Measurements from ENCODE around the gene DTL.

The DTL gene

DNA sequence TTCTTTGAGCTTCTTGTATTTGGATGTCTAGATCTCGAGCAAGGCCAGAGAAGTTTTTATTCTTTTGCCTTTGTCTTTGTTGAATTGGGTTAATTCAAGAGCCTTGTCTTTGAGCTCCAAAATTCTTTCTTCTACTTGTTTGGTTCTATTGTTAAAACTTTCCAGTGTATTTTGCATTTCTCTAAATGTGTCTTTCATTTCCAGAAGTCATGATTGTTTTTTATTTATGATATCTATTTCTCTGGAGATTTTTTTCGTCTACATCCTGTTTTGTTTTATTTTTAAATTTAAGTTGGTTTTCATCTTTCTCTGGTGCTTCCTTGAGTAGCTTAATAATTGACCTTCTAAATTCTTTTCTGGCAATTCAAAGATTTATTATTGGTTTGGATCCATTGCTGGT, 61.8 kb downstream of the DTL start:
- TF ChIP-seq L3MBTL2 (conservative IDR thresholded peaks at IDR 0.05) = no peak
- TF ChIP-seq FOXK2 (IDR thresholded peaks at IDR 0.05) = no peak
- no peak for TF ChIP-seq LEF1 (IDR thresholded peaks at IDR 0.05; ENCODE audit: borderline replicate concordance)
- no peak for TF ChIP-seq HDGF (IDR thresholded peaks at IDR 0.05; ENCODE audit: borderline replicate concordance)
- no peak for TF ChIP-seq CTBP1 (IDR thresholded peaks at IDR 0.05; ENCODE audit: borderline replicate concordance)
- no peak for DNase-seq (ENCODE audit: extremely low spot score)
- POLR2A ChIA-PET = no interaction called here
- CTCF ChIA-PET = no interaction called here

DNA sequence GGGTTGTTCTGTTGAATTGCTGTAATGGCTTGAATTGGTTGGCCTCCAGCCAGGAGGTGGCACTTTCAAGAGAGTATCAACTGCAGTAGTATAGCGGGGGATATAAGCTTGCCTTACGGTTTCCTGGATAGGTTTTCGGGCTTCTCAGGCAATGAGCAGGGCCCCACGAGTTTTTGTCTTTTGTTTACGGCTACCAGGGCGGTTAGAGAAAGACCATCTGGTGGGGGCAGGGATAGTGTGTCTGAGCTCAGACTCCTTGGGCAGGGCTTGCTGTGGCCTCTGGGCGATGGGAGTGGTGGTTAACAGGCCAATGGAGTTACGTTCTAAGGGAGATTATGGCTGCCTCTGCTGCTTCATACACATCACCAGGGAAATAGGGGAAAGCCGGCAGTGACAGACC, 62.8 kb downstream of the DTL start:
- DNase-seq (ENCODE audit: extremely low spot score) = no peak
- TF ChIP-seq TARDBP (IDR thresholded peaks at IDR 0.05) = no peak
- TF ChIP-seq ARNT (IDR thresholded peaks at IDR 0.05) = no peak
- TF ChIP-seq CTBP1 (IDR thresholded peaks at IDR 0.05; ENCODE audit: borderline replicate concordance) = no peak
- TF ChIP-seq SP1 (IDR thresholded peaks at IDR 0.05) = no peak
- TF ChIP-seq FOXK2 (IDR thresholded peaks at IDR 0.05) = no peak
- TF ChIP-seq, protein P1, sequence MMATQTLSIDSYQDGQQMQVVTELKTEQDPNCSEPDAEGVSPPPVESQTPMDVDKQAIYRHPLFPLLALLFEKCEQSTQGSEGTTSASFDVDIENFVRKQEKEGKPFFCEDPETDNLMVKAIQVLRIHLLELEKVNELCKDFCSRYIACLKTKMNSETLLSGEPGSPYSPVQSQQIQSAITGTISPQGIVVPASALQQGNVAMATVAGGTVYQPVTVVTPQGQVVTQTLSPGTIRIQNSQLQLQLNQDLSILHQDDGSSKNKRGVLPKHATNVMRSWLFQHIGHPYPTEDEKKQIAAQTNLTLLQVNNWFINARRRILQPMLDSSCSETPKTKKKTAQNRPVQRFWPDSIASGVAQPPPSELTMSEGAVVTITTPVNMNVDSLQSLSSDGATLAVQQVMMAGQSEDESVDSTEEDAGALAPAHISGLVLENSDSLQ (IDR thresholded peaks at IDR 0.05) = no peak
- no peak for TF ChIP-seq ELF4 (IDR thresholded peaks at IDR 0.05)
- no peak for TF ChIP-seq FOXA1 (IDR thresholded peaks at IDR 0.05)
- no peak for TF ChIP-seq L3MBTL2 (conservative IDR thresholded peaks at IDR 0.05)
- no peak for TF ChIP-seq HDGF (IDR thresholded peaks at IDR 0.05; ENCODE audit: borderline replicate concordance)
- TF ChIP-seq SUZ12 (IDR thresholded peaks at IDR 0.05) = no peak
- TF ChIP-seq ZNF384 (IDR thresholded peaks at IDR 0.05) = no peak
- no peak for TF ChIP-seq NFRKB (IDR thresholded peaks at IDR 0.05)
- TF ChIP-seq FOXM1 (IDR thresholded peaks at IDR 0.05; ENCODE audit: borderline replicate concordance) = no peak
- no peak for TF ChIP-seq LEF1 (IDR thresholded peaks at IDR 0.05; ENCODE audit: borderline replicate concordance)
- TF ChIP-seq BHLHE40 (IDR thresholded peaks at IDR 0.05; ENCODE audit: borderline replicate concordance) = no peak
- ChIA-PET POLR2A (no interaction called here), CTCF (interaction anchor here (0.5 kb wide), 1 partner anchor 9 kb away, joined by 3 read pairs; no protein-coding TSS in a partner anchor)

DNA sequence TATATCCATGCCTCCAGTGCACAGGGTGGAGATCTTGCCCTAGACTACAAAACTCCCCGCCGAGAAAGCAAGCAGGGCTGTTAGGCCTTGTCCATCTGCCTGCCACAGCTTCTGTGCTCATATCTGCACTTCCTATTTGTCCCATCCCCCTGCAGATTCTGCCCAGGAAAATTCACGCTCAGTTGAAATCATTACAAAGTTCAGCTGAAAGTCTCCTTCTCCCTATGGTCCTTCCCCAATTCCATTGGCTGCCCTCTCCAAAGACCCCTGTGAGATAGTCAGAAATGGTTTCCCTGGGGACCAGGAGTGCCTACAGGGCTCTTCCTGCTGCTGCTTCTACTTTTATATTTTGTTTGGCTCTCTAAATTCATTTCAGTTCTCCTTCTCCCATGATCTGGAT, 63.2 kb downstream of the DTL start:
- no peak for DNase-seq (ENCODE audit: extremely low spot score)
- POLR2A ChIA-PET = no interaction called here
- TF ChIP-seq LEF1 (IDR thresholded peaks at IDR 0.05; ENCODE audit: borderline replicate concordance) (no peak), CTBP1 (IDR thresholded peaks at IDR 0.05; ENCODE audit: borderline replicate concordance) (no peak), SUZ12 (IDR thresholded peaks at IDR 0.05) (no peak), TARDBP (IDR thresholded peaks at IDR 0.05) (no peak), HDGF (IDR thresholded peaks at IDR 0.05; ENCODE audit: borderline replicate concordance) (no peak), L3MBTL2 (conservative IDR thresholded peaks at IDR 0.05) (no peak), FOXM1 (IDR thresholded peaks at IDR 0.05; ENCODE audit: borderline replicate concordance) (no peak), ARNT (IDR thresholded peaks at IDR 0.05) (no peak), SP1 (IDR thresholded peaks at IDR 0.05) (no peak), ZNF384 (IDR thresholded peaks at IDR 0.05) (no peak), NFRKB (IDR thresholded peaks at IDR 0.05) (no peak), ELF4 (IDR thresholded peaks at IDR 0.05) (no peak), FOXK2 (IDR thresholded peaks at IDR 0.05) (no peak), FOXA1 (IDR thresholded peaks at IDR 0.05) (no peak), BHLHE40 (IDR thresholded peaks at IDR 0.05; ENCODE audit: borderline replicate concordance) (no peak)
- TF ChIP-seq, protein P1 (IDR thresholded peaks at IDR 0.05) = no peak
- CTCF ChIA-PET = no interaction called here

GRCh38 chr1:212101251-212101650, 65.7 kb downstream of the DTL start:
- TF ChIP-seq TARDBP (IDR thresholded peaks at IDR 0.05) = no peak
- TF ChIP-seq, protein P1 (IDR thresholded peaks at IDR 0.05) = no peak
- TF ChIP-seq ARNT (IDR thresholded peaks at IDR 0.05) = no peak
- TF ChIP-seq BHLHE40 (IDR thresholded peaks at IDR 0.05; ENCODE audit: borderline replicate concordance) = no peak
- TF ChIP-seq ELF4 (IDR thresholded peaks at IDR 0.05) = no peak
- TF ChIP-seq L3MBTL2 (conservative IDR thresholded peaks at IDR 0.05) = no peak
- no peak for TF ChIP-seq NFRKB (IDR thresholded peaks at IDR 0.05)
- TF ChIP-seq SUZ12 (IDR thresholded peaks at IDR 0.05) = no peak
- no peak for TF ChIP-seq FOXK2 (IDR thresholded peaks at IDR 0.05)
- TF ChIP-seq SP1 (IDR thresholded peaks at IDR 0.05) = no peak
- TF ChIP-seq HDGF (IDR thresholded peaks at IDR 0.05; ENCODE audit: borderline replicate concordance) = no peak
- TF ChIP-seq ZNF384 (IDR thresholded peaks at IDR 0.05) = no peak
- no peak for TF ChIP-seq CTBP1 (IDR thresholded peaks at IDR 0.05; ENCODE audit: borderline replicate concordance)
- CTCF ChIA-PET = no interaction called here

DNA sequence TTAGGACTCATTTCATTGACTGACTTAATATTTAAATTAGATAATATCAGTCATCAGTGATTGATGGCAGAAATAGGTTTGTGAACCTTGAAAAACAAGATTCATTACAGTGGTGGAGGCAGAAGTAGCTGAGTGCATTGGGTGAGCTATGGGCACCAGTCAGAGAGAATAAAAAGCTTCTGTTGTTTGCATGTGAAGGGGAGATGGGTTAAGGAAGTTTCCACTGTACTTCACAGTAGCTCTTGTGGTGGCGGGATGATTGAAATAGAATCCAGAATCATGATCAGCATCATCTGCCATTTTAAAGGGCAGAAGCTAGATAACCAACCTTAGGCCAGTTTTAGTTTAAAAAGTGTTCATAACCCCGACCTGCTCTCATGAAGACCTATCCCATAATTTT, 66.2 kb downstream of the DTL start:
- CTCF ChIA-PET = no interaction called here
- no peak for DNase-seq (ENCODE audit: extremely low spot score)
- POLR2A ChIA-PET = interaction anchor here (1.5 kb wide), 1 partner anchor 14 kb away, joined by 3 read pairs; no protein-coding TSS in a partner anchor

More at GRCh38 chr1:212101251-212101650, 65.7 kb downstream of the DTL start:
- DNase-seq (ENCODE audit: extremely low spot score) = no peak
- POLR2A ChIA-PET = interaction anchor here (1.5 kb wide), 1 partner anchor 13 kb away, joined by 3 read pairs; no protein-coding TSS in a partner anchor

More for the DNA sequence above, 66.2 kb downstream of the DTL start:
- no peak for TF ChIP-seq SP1 (IDR thresholded peaks at IDR 0.05)
- TF ChIP-seq, protein P1 (IDR thresholded peaks at IDR 0.05) = no peak
- no peak for TF ChIP-seq FOXK2 (IDR thresholded peaks at IDR 0.05)
- no peak for TF ChIP-seq L3MBTL2 (conservative IDR thresholded peaks at IDR 0.05)
- TF ChIP-seq TARDBP (IDR thresholded peaks at IDR 0.05) = no peak
- TF ChIP-seq HDGF (IDR thresholded peaks at IDR 0.05; ENCODE audit: borderline replicate concordance) = no peak
- TF ChIP-seq SUZ12 (IDR thresholded peaks at IDR 0.05) = no peak
- no peak for TF ChIP-seq BHLHE40 (IDR thresholded peaks at IDR 0.05; ENCODE audit: borderline replicate concordance)
- TF ChIP-seq NFRKB (IDR thresholded peaks at IDR 0.05) = no peak
- TF ChIP-seq ZNF384 (IDR thresholded peaks at IDR 0.05) = no peak
- no peak for TF ChIP-seq FOXA1 (IDR thresholded peaks at IDR 0.05)
- TF ChIP-seq CTBP1 (IDR thresholded peaks at IDR 0.05; ENCODE audit: borderline replicate concordance) = no peak
- no peak for TF ChIP-seq FOXM1 (IDR thresholded peaks at IDR 0.05; ENCODE audit: borderline replicate concordance)
- no peak for TF ChIP-seq ELF4 (IDR thresholded peaks at IDR 0.05)

Data from HEK293T (cell line).